ENCODE data around the gene DLGAP3. TPM values are rescaled to one million over a fixed set of nuclear protein-coding genes. Genes with fewer than 3 reads are reported as not detected.

DLGAP3 gene
- total and polyA plus RNA-seq, 2 donors (not counting 3 experiments of a cell fraction or from before 2014, with no cell fraction given), result 0.04 to 0.20 TPM

DNA sequence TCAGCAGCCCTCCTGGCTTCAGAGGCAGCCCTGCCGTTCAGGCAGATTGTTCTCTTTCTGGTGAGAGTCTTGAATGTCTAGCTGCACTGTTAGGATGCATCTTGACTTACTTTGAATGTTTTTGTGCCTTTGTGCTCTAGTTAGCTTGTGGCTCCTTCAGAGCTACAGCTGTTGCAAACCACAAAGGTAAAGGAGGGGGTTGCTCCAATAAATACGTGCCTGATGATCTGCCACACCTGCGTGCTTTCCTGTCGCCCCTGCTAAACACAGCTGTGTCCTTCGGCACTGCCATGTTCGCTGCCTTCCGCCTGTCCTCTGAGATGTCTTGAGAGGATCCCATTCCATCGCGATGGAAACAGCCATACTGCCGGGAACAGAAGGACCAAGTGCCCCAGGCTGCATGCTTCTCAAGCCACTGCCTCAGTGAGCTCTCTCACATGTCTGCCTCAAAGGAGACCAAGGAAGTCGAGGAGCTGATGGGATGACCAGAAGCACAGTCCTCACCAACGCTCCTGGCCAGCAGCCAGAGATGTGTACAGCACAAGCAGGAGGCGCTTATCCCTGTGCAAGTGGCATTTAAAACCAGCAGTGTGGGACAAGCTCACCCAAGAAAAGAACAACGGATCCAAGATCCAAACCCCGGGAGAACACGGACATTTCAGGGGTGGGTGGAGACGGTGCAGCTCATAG lies 57.9 kb downstream of the DLGAP3 start:
- H3K79me2 ChIP-seq (ENCODE audit: control insufficient read depth, insufficient read depth, low read length), result no peaks in the 10 kb centered on the region
- BruUV-seq (replicated peaks), result no TSS peak
- dilution Hi-C loops (cut with MboI; ENCODE audit: extremely low pct_ligation_motif_present, low sequenced_read_pairs) (no loop called here), intact Hi-C loops (cut with micrococcal nuclease) (no loop called here)
- no peak overlapping the region for H3K27ac ChIP-seq (ENCODE audit: insufficient read depth, low read depth, low read length)
- peaks cover 7 to 24% of the 10 kb centered on the region in 2 experiments for H3K27me3 ChIP-seq (ENCODE audit: control insufficient read depth in 2 of 2, insufficient read depth in 2 of 2, low read length in 2 of 2)
- H3K4me3 ChIP-seq (replicated peaks in 1 of 3; ENCODE audit: insufficient read depth in 1 of 3, low read depth in 1 of 3, low read length in 3 of 3), result no peak overlapping the region
- no peak for DNase-seq (ENCODE audit: low read depth, low spot score)
- no peaks in the 10 kb centered on the region for H4K20me1 ChIP-seq (replicated peaks; ENCODE audit: control insufficient read depth, extremely low read depth, insufficient read depth, low read length)
- CTCF ChIA-PET, result interaction anchor here (0.9 to 1.7 kb wide), 2 partner anchors 12 to 19 kb away, joined by 3 to 8 read pairs; partner anchors contain the start of gene SMIM12
- H3K4me2 ChIP-seq (ENCODE audit: insufficient read depth, low read length), result no peak overlapping the region
- H2AFZ ChIP-seq (ENCODE audit: low read depth, low read length), result no peak overlapping the region
- FAIRE-seq, result no peak
- H3K36me3 ChIP-seq (ENCODE audit: control insufficient read depth in 2 of 2, extremely low read depth in 1 of 2, insufficient read depth in 2 of 2, low read length in 2 of 2), result no peaks in the 10 kb centered on the region
- no peak overlapping the region for H3K9ac ChIP-seq (replicated peaks; ENCODE audit: extremely low read depth, insufficient read depth, low read length)
- POLR2A ChIA-PET, result no interaction called here
- no peaks in the 10 kb centered on the region for H3K9me3 ChIP-seq (replicated peaks; ENCODE audit: control insufficient read depth, insufficient read depth, low read length)
- TF ChIP-seq MYC (IDR thresholded peaks at IDR 0.05; ENCODE audit: low read depth, low read length), result no peak
- TF ChIP-seq MAX (IDR thresholded peaks at IDR 0.05; ENCODE audit: insufficient read depth, insufficient read length), result no peak
- no peak for TF ChIP-seq POLR2AphosphoS5 (IDR thresholded peaks at IDR 0.05; ENCODE audit: insufficient read depth, low read depth, low read length)
- no peak for TF ChIP-seq POLR2A (IDR thresholded peaks at IDR 0.05; ENCODE audit: low read depth, low read length)
- TF ChIP-seq CTCF (IDR thresholded peaks at IDR 0.05; ENCODE audit: extremely low read depth in 1 of 2, insufficient read depth in 1 of 2, low read depth in 1 of 2, low read length in 2 of 2), result no peak
- TF ChIP-seq JUN (IDR thresholded peaks at IDR 0.05; ENCODE audit: borderline replicate concordance, insufficient read depth, insufficient read length, low read depth), result no peak
- no peak for TF ChIP-seq GATA2 (IDR thresholded peaks at IDR 0.05; ENCODE audit: insufficient read depth, insufficient read length, low read depth, low read length)
- TF ChIP-seq FOS (IDR thresholded peaks at IDR 0.05; ENCODE audit: borderline replicate concordance, insufficient read depth, low read length), result no peak
- TF ChIP-seq EZH2 (IDR thresholded peaks at IDR 0.05; ENCODE audit: borderline replicate concordance, low read depth, low read length, severe bottlenecking), result no peak
- H3K4me1 ChIP-seq (ENCODE audit: control insufficient read depth, extremely low read depth, insufficient read depth, low read length), result no peaks in the 10 kb centered on the region
- H3K9me1 ChIP-seq (replicated peaks; ENCODE audit: control insufficient read depth, extremely low read depth, insufficient read depth, low read length), result no peaks in the 10 kb centered on the region
